Measurements from ENCODE around the gene ATP8A2. TPM values are rescaled to one million over a fixed set of nuclear protein-coding genes. Genes with fewer than 3 reads are reported as not detected.

ATP8A2 gene
- total RNA-seq, 1 donor from 2014 or later: 1.9 TPM

DNA sequence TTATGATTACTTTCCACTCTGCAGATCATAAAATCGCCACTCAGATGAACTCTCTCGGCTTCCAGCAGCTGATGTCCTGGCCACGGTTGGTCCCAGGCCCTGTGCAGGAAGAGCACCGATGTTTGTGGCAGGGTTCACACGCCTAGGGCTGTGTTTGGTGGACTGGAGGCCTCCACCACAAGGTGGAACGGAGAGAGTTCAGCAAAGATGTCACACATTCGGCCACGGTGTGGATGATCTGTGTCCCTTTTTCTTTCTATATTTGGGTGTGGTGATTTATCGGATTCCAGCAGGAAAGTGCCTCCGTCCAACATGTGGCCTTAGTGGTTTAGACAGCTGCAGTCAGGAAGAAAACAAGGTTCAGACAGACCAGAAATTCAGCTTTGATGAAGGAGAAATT is 680.6 kb downstream of the ATP8A2 start:
- TF ChIP-seq, protein P1, sequence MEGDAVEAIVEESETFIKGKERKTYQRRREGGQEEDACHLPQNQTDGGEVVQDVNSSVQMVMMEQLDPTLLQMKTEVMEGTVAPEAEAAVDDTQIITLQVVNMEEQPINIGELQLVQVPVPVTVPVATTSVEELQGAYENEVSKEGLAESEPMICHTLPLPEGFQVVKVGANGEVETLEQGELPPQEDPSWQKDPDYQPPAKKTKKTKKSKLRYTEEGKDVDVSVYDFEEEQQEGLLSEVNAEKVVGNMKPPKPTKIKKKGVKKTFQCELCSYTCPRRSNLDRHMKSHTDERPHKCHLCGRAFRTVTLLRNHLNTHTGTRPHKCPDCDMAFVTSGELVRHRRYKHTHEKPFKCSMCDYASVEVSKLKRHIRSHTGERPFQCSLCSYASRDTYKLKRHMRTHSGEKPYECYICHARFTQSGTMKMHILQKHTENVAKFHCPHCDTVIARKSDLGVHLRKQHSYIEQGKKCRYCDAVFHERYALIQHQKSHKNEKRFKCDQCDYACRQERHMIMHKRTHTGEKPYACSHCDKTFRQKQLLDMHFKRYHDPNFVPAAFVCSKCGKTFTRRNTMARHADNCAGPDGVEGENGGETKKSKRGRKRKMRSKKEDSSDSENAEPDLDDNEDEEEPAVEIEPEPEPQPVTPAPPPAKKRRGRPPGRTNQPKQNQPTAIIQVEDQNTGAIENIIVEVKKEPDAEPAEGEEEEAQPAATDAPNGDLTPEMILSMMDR (IDR thresholded peaks at IDR 0.05): no peak
- peaks cover 24% of the 10 kb centered on the region for H3K4me1 Mint-ChIP-seq (ENCODE audit: low read depth)
- peaks cover 2% of the 10 kb centered on the region for H3K36me3 Mint-ChIP-seq (ENCODE audit: low read depth)
- H3K27me3 Mint-ChIP-seq (ENCODE audit: low read depth): no peaks in the 10 kb centered on the region
- H3K4me3 Mint-ChIP-seq (ENCODE audit: unreplicated experiment): peak overlapping the region; percentile 91
- DNase-seq (ENCODE audit: low spot score): no peak
- peak overlapping the region; percentile 41 for H3K27ac Mint-ChIP-seq (ENCODE audit: unreplicated experiment)
- no peaks in the 10 kb centered on the region for H3K9me3 Mint-ChIP-seq (ENCODE audit: low read depth)

DNA sequence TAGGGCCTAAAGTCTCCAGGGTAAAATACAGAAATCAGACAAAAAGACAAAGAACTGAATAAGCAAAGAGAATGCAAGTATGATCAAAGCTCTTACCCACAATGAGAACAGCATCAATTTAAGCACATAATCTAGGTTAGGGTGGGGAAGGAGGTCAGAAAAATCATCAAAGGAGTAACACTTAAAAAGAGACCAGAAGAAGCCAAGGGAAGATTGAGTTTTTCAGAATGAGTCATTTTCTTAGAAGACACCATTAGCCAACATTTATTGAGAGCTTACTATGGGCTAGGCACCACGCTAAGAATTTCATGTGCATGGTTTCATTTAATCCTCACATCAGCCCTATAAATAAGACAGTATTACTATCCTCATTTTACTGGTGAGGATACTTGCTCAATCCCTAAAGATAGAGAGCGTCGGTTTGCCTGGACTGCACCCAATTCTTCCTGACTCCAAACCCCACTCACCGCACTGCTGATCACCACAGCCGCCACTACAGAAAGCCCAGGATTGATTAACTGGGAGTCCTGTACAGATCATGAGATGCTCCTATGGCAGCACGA is 681.7 kb downstream of the ATP8A2 start:
- no peak overlapping the region for H3K27ac Mint-ChIP-seq (ENCODE audit: unreplicated experiment)
- H3K4me3 Mint-ChIP-seq (ENCODE audit: unreplicated experiment): no peak overlapping the region
- TF ChIP-seq, protein P1 (IDR thresholded peaks at IDR 0.05): no peak
- no peaks in the 10 kb centered on the region for H3K36me3 Mint-ChIP-seq (ENCODE audit: low read depth)
- DNase-seq (ENCODE audit: low spot score): no peak
- no peaks in the 10 kb centered on the region for H3K27me3 Mint-ChIP-seq (ENCODE audit: low read depth)
- H3K9me3 Mint-ChIP-seq (ENCODE audit: low read depth): no peaks in the 10 kb centered on the region
- H3K4me1 Mint-ChIP-seq (ENCODE audit: low read depth): peaks cover 14% of the 10 kb centered on the region

DNA sequence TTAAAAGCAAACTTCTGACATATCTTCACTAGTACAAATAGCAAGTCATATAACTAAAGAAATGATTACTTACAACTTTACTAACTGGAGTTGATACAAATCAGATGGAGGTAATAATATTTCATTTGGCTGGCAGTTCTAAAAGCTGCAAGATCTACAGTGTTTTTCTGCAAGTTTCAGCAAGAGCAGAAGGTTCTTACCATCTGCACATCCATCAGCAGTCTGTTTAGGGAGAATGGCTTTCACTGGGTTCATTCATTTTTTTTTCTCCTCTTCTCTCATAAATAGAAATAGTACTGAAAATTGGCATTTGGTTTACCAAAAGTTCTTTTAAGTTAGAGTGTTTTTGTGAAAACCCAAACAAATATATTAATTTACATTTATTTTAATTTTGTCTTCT is 683.1 kb downstream of the ATP8A2 start:
- TF ChIP-seq, protein P1 (IDR thresholded peaks at IDR 0.05): no peak
- Mint-ChIP-seq H3K27me3 (ENCODE audit: low read depth) (no peaks in the 10 kb centered on the region), H3K9me3 (ENCODE audit: low read depth) (no peaks in the 10 kb centered on the region), H3K36me3 (ENCODE audit: low read depth) (no peaks in the 10 kb centered on the region), H3K4me1 (ENCODE audit: low read depth) (peaks cover 9% of the 10 kb centered on the region), H3K4me3 (ENCODE audit: unreplicated experiment) (no peak overlapping the region), H3K27ac (ENCODE audit: unreplicated experiment) (no peak overlapping the region)
- DNase-seq (ENCODE audit: low spot score): no peak

DNA sequence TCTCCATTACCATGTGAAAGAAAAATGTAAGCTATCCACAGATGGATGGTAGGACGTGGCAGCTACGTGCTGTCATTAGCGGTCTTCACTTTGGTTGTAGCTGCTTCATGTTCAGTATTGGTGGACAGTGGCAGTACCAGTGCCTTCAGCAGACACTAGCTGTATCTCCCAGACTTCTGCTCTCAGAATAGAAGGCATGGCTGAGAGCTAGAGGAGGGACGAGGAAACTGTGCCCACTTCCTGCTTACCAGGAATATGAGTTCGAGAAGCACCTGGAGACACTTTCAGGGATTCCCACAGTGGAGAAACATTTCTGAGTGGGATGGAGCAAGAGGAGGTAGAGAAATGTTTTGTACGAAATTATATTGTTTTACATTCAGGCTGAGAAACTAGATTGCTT is 686.9 kb downstream of the ATP8A2 start:
- H3K27me3 Mint-ChIP-seq (ENCODE audit: low read depth): no peaks in the 10 kb centered on the region
- TF ChIP-seq, protein P1 (IDR thresholded peaks at IDR 0.05): no peak
- no peak for DNase-seq (ENCODE audit: low spot score)
- H3K9me3 Mint-ChIP-seq (ENCODE audit: low read depth): no peaks in the 10 kb centered on the region
- H3K4me1 Mint-ChIP-seq (ENCODE audit: low read depth): peaks cover 36% of the 10 kb centered on the region
- H3K27ac Mint-ChIP-seq (ENCODE audit: unreplicated experiment): no peak overlapping the region
- H3K36me3 Mint-ChIP-seq (ENCODE audit: low read depth): no peaks in the 10 kb centered on the region
- no peak overlapping the region for H3K4me3 Mint-ChIP-seq (ENCODE audit: unreplicated experiment)

DNA sequence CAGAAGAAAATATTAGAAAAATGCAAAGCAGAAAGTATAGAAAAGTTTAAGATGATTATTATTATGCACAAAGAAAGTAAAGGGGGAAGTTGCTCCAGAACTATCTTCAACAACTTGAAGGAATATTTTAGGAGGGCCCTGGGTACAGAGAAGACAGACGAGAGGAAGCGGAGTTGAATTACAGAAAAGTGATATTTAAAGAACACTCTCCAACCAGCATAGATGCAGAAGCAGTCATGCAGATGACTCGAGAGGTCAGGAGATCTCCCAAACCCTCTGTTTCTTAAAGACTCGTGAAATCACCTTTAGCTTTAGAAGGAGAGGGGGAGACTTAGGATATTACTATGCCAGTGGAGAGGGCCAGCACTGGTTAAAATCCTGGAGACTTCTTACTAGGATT is 688.6 kb downstream of the ATP8A2 start:
- no peaks in the 10 kb centered on the region for H3K9me3 Mint-ChIP-seq (ENCODE audit: low read depth)
- no peaks in the 10 kb centered on the region for H3K36me3 Mint-ChIP-seq (ENCODE audit: low read depth)
- peak overlapping the region; percentile 84 for H3K27ac Mint-ChIP-seq (ENCODE audit: unreplicated experiment)
- TF ChIP-seq, protein P1 (IDR thresholded peaks at IDR 0.05): no peak
- no peaks in the 10 kb centered on the region for H3K27me3 Mint-ChIP-seq (ENCODE audit: low read depth)
- peaks cover 36% of the 10 kb centered on the region for H3K4me1 Mint-ChIP-seq (ENCODE audit: low read depth)
- no peak overlapping the region for H3K4me3 Mint-ChIP-seq (ENCODE audit: unreplicated experiment)
- DNase-seq (ENCODE audit: low spot score): no peak

Data from chondrocyte (in vitro differentiated cells).